ENCODE results near the gene SRPRB.

DNA sequence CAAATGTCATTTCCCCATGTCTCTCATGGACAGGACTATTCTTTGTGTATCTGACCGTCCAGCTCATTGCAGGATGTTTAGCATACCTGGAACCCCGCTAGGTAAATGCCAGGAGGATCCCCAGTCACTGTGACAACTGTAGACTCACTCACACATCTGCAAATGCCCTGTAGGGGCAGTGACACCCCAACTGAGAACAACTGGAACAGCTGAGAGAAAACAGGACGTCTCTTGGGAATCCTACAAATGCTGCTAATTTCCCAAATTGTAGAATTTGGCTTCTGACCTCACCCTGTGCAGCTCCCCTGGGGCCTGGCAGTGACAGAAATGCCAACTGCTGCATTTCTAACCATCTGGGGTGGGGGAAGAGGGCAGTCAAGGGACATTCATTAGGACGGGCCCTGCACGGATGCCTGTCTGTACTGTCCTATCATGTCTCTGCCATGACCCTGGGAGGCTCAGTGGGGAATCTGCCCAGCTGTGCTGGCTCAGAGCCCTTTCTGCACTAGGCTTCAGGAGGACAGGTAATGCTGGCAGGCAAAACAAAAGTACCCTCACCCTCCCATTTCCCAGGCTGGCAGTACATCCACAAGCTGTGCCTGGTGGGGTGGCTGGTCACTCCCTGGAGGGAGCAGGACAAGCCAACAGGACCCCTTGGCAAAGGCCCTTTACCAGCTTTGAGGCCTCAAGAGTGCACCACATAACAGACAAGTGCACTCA lies 59.7 kb downstream of the SRPRB start:
- TF ChIP-seq, protein P1, sequence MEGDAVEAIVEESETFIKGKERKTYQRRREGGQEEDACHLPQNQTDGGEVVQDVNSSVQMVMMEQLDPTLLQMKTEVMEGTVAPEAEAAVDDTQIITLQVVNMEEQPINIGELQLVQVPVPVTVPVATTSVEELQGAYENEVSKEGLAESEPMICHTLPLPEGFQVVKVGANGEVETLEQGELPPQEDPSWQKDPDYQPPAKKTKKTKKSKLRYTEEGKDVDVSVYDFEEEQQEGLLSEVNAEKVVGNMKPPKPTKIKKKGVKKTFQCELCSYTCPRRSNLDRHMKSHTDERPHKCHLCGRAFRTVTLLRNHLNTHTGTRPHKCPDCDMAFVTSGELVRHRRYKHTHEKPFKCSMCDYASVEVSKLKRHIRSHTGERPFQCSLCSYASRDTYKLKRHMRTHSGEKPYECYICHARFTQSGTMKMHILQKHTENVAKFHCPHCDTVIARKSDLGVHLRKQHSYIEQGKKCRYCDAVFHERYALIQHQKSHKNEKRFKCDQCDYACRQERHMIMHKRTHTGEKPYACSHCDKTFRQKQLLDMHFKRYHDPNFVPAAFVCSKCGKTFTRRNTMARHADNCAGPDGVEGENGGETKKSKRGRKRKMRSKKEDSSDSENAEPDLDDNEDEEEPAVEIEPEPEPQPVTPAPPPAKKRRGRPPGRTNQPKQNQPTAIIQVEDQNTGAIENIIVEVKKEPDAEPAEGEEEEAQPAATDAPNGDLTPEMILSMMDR (IDR thresholded peaks at IDR 0.05): no peak
- no peak for TF ChIP-seq POLR2A (IDR thresholded peaks at IDR 0.05)
